Renal pelvis (tissue), 4 donors: ENCODE results near the gene DAPK3. TPM values are rescaled to one million over a fixed set of nuclear protein-coding genes. Genes with fewer than 3 reads are reported as not detected.

Source experiments
- DNase-seq: peaks from one replicate; pipeline ENCODE4 v3.0.0-alpha.2; 2013
- polyA plus RNA-seq, 3 donors: library from polyadenylated mRNA; unstranded; fragments of 120-200 nt; gene quantifications; one replicate each; pipeline ENCODE4 v1.2.1, GENCODE V29; 2013; ENCODE audit not compliant: insufficient read length in 3 of 3

The DAPK3 gene
- polyA plus RNA-seq, 3 donors = 45.2 to 50.0 (median 49.5) TPM

GRCh38 chr19:3923912-3924311 lies 47.0 kb downstream of the DAPK3 start:
- DNase-seq = no peak

GRCh38 chr19:3923096-3923758 lies 47.7 kb downstream of the DAPK3 start:
- no peak for DNase-seq

- no peak for DNase-seq
Observed at GRCh38 chr19:3919793-3920192, 51.1 kb downstream of the DAPK3 start.

GRCh38 chr19:3916033-3916432 lies 54.9 kb downstream of the DAPK3 start:
- no peak for DNase-seq

GRCh38 chr19:3914199-3914598 lies 56.7 kb downstream of the DAPK3 start:
- DNase-seq = no peak

- DNase-seq = no peak
Observed at GRCh38 chr19:3910105-3910504, 60.8 kb downstream of the DAPK3 start.

Other genes starting within 250 kb of the DAPK3 start
- 10 to 100 TPM; 19.9 to 23.9 (median 20.4) TPM for gene APBA3, start 209.4 kb downstream of the DAPK3 start, polyA plus RNA-seq
- 10 to 100 TPM; 37.8 to 48.6 (median 39.3) TPM for gene MRPL54, start 208.4 kb downstream of the DAPK3 start, polyA plus RNA-seq
- gene RAX2, start 198.9 kb downstream of the DAPK3 start, polyA plus RNA-seq = not detected
- 1 to 10 TPM; 1.6 to 2.4 (median 2.0) TPM for gene MATK, start 184.7 kb downstream of the DAPK3 start, polyA plus RNA-seq
- 1 to 10 TPM; 1.9 to 3.4 (median 2.2) TPM for gene ZFR2, start 102.1 kb downstream of the DAPK3 start, polyA plus RNA-seq
- gene ATCAY, start 90.4 kb downstream of the DAPK3 start, polyA plus RNA-seq = under 1 TPM; 0.15 to 0.70 (median 0.44) TPM
- under 1 TPM in 2 of 3 donors, not detected in 1; 0.13 to 0.40 TPM for gene NMRK2, start 38.0 kb downstream of the DAPK3 start, polyA plus RNA-seq
- 1,000 to 10,000 TPM; 1,590 to 1,901 (median 1,709) TPM for gene EEF2, start 14.4 kb upstream of the DAPK3 start, polyA plus RNA-seq
- gene PIAS4, start 36.6 kb upstream of the DAPK3 start, polyA plus RNA-seq = 10 to 100 TPM; 32.4 to 42.4 (median 36.2) TPM
- gene ZBTB7A, start 95.8 kb upstream of the DAPK3 start, polyA plus RNA-seq = 10 to 100 TPM; 11.3 to 12.4 (median 11.9) TPM
- 100 to 1,000 TPM; 118 to 137 (median 133) TPM for gene MAP2K2, start 153.0 kb upstream of the DAPK3 start, polyA plus RNA-seq
- gene CREB3L3, start 182.5 kb upstream of the DAPK3 start, polyA plus RNA-seq = 1 to 10 TPM in 2 of 3 donors, under 1 TPM in 1; 0.87 to 1.4 (median 1.1) TPM
- gene SIRT6, start 211.5 kb upstream of the DAPK3 start, polyA plus RNA-seq = 10 to 100 TPM; 21.9 to 29.5 (median 23.3) TPM
- 1 to 10 TPM; 1.1 to 2.4 (median 1.7) TPM for gene ANKRD24, start 211.6 kb upstream of the DAPK3 start, polyA plus RNA-seq